H1 (cell line): ENCODE data around the gene IL2. TPM values are rescaled to one million over a fixed set of nuclear protein-coding genes. Genes with fewer than 3 reads are reported as not detected.

Experiments used
- CTCF ChIA-PET: fragments of 300-600 bp; sonication (Branson Sonifier 250); formaldehyde crosslinking; loops from one replicate; lab custom pipeline; 2021; ENCODE audit not compliant: partially characterized antibody; lab: Charles Lee
- POLR2A ChIA-PET: fragments of 300-600 bp; sonication (Branson Sonifier 250); formaldehyde crosslinking; loops from one replicate; lab custom pipeline; 2021; ENCODE audit warnings: inconsistent platforms; ENCODE audit not compliant: partially characterized antibody; lab: Charles Lee
- DNase-seq, 2 experiments: peaks; one replicate each; pipeline versions ENCODE4 v3.0.0 to v3.0.0-alpha.2; 2010 to 2022; ENCODE audit warnings: low spot score in 2 of 2, low read depth in 1 of 2, mixed read lengths in 1 of 2
- FAIRE-seq: peaks from 2 replicates; lab custom pipeline; 2011; peaks lifted over from hg19 to GRCh38; lab: Jason Lieb, UNC
- H2AFZ ChIP-seq: 2 replicates; pipeline ENCODE4 v1.8.1; 2012; ENCODE audit warnings: low read length, inconsistent platforms
- H2AK5ac ChIP-seq: 2 replicates; pipeline ENCODE4 v1.6.1; 2013; ENCODE audit warnings: low read depth, low read length
- H2BK120ac ChIP-seq: replicated peaks from 2 replicates; pipeline ENCODE3; 2013; ENCODE audit warnings: low read depth, low read length, inconsistent platforms
- H2BK12ac ChIP-seq: 2 replicates; pipeline ENCODE4 v1.6.1; 2013; ENCODE audit warnings: low read depth, low read length
- H2BK15ac ChIP-seq: 2 replicates; pipeline ENCODE4 v1.6.1; 2013; ENCODE audit warnings: low read length
- H2BK20ac ChIP-seq: 2 replicates; pipeline ENCODE4 v1.6.1; 2013; ENCODE audit warnings: low read length
- H2BK5ac ChIP-seq: 2 replicates; pipeline ENCODE4 v1.6.1; 2013; ENCODE audit warnings: low read depth, low read length
- H3K14ac ChIP-seq: 2 replicates; pipeline ENCODE4 v1.6.1; 2013; ENCODE audit warnings: inconsistent platforms; ENCODE audit not compliant: insufficient read length
- H3K18ac ChIP-seq: 2 replicates; pipeline ENCODE4 v1.6.1; 2013; ENCODE audit warnings: low read length; ENCODE audit errors: extremely low read depth
- H3K23ac ChIP-seq: 2 replicates; pipeline ENCODE4 v1.6.1; 2013; ENCODE audit warnings: inconsistent platforms; ENCODE audit not compliant: insufficient read length
- H3K23me2 ChIP-seq: 2 replicates; pipeline ENCODE4 v1.6.1; 2013; ENCODE audit warnings: low read depth, low read length
- H3K27ac ChIP-seq: 2 replicates; pipeline ENCODE4 v1.6.1; 2011; ENCODE audit warnings: low read depth, low read length, inconsistent platforms
- H3K27me3 ChIP-seq, 4 experiments: replicated peaks in 1 of 4; 1 replicate in 1 of 4; 2 replicates in 3 of 4; pipeline versions ENCODE4 v1.6.1 to v1.8.1; 2011 to 2013; ENCODE audit warnings: low read length in 3 of 4, mild to moderate bottlenecking in 3 of 4, inconsistent platforms in 2 of 4, mixed read lengths in 2 of 4, moderate library complexity in 1 of 4; ENCODE audit not compliant: control insufficient read depth in 3 of 4, insufficient read depth in 3 of 4; ENCODE audit errors: extremely low read depth in 1 of 4
- H3K36me3 ChIP-seq, 4 experiments: 2 replicates each; pipeline versions ENCODE4 v1.6.1 to v1.8.1; 2011 to 2013; ENCODE audit warnings: mild to moderate bottlenecking in 4 of 4, low read length in 3 of 4, moderate library complexity in 2 of 4, control low read depth in 1 of 4, inconsistent platforms in 1 of 4; ENCODE audit not compliant: insufficient read depth in 4 of 4, control insufficient read depth in 2 of 4
- H3K4ac ChIP-seq: replicated peaks from 2 replicates; pipeline ENCODE3; 2013; ENCODE audit warnings: low read length, low read depth, mixed read lengths, inconsistent platforms; ENCODE audit not compliant: insufficient read length
- H3K4me1 ChIP-seq, 4 experiments: replicated peaks in 1 of 4; 1 replicate in 1 of 4; 2 replicates in 3 of 4; pipeline versions ENCODE4 v1.6.1 to v1.8.1; 2011 to 2013; ENCODE audit warnings: low read length in 3 of 4, inconsistent platforms in 2 of 4, mixed read lengths in 1 of 4; ENCODE audit not compliant: insufficient read depth in 4 of 4, control insufficient read depth in 3 of 4
- H3K4me2 ChIP-seq, 2 experiments: 2 replicates each; pipeline versions ENCODE4 v1.6.1 to v1.8.1; 2011 to 2013; ENCODE audit warnings: low read depth in 2 of 2, low read length in 2 of 2, control low read depth in 1 of 2, inconsistent platforms in 1 of 2, mild to moderate bottlenecking in 1 of 2; ENCODE audit not compliant: insufficient read depth in 1 of 2
- H3K4me3 ChIP-seq, 4 experiments: fragments of 200-600, 300-600 bp in 1 of 4; sonication (generic), shearing (Covaris generic), sonication (Bioruptor Twin) in 1 of 4; 2 replicates each; pipeline versions ENCODE4 v1.5.1 to v1.8.1; 2011 to 2016; ENCODE audit warnings: low read length in 4 of 4, low read depth in 3 of 4, control low read depth in 2 of 4, inconsistent platforms in 2 of 4, mild to moderate bottlenecking in 2 of 4, mixed read lengths in 1 of 4, moderate library complexity in 1 of 4; ENCODE audit not compliant: insufficient read depth in 2 of 4; ENCODE audit errors: extremely low read depth in 1 of 4
- H3K56ac ChIP-seq: replicated peaks from 2 replicates; pipeline ENCODE3; 2013; ENCODE audit warnings: low read depth, mild to moderate bottlenecking, mixed read lengths, low read length, inconsistent platforms; ENCODE audit not compliant: insufficient read length
- H3K79me1 ChIP-seq: 2 replicates; pipeline ENCODE4 v1.6.1; 2013; ENCODE audit warnings: low read depth, low read length, control low read depth
- H3K79me2 ChIP-seq, 2 experiments: 2 replicates each; pipeline versions ENCODE4 v1.6.1 to v1.8.1; 2012 to 2013; ENCODE audit warnings: low read length in 2 of 2, mild to moderate bottlenecking in 2 of 2, inconsistent platforms in 1 of 2; ENCODE audit not compliant: insufficient read depth in 2 of 2, control insufficient read depth in 1 of 2
- H3K9ac ChIP-seq, 4 experiments: replicated peaks in 1 of 4; 1 replicate in 1 of 4; 2 replicates in 3 of 4; pipeline versions ENCODE4 v1.6.1 to v1.8.1; 2011 to 2013; ENCODE audit warnings: low read depth in 3 of 4, low read length in 3 of 4, control low read depth in 2 of 4, mild to moderate bottlenecking in 2 of 4, moderate library complexity in 2 of 4, inconsistent platforms in 1 of 4; ENCODE audit errors: extremely low read depth in 1 of 4
- H3K9me3 ChIP-seq, 2 experiments: 2 replicates each; pipeline versions ENCODE4 v1.6.1 to v1.8.1; 2012 to 2013; ENCODE audit warnings: mild to moderate bottlenecking in 2 of 2, moderate library complexity in 2 of 2, control low read depth in 1 of 2, inconsistent platforms in 1 of 2, low read depth in 1 of 2, low read length in 1 of 2, mixed read lengths in 1 of 2; ENCODE audit not compliant: insufficient read depth in 2 of 2
- H4K20me1 ChIP-seq, 2 experiments: replicated peaks in 1 of 2; 2 replicates each; pipeline versions ENCODE3 to v1.8.1; 2011 to 2013; ENCODE audit warnings: inconsistent platforms in 2 of 2, low read length in 2 of 2, mild to moderate bottlenecking in 1 of 2; ENCODE audit not compliant: insufficient read depth in 2 of 2, control insufficient read depth in 1 of 2
- H4K5ac ChIP-seq: 2 replicates; pipeline ENCODE4 v1.6.1; 2013; ENCODE audit warnings: low read length, low read depth, mixed read lengths, inconsistent platforms; ENCODE audit not compliant: insufficient read length
- H4K8ac ChIP-seq: 2 replicates; pipeline ENCODE4 v1.8.0; 2013; ENCODE audit warnings: mild to moderate bottlenecking, moderate library complexity, low read length, inconsistent platforms; ENCODE audit not compliant: insufficient read depth; ENCODE audit errors: extremely low read depth
- H4K91ac ChIP-seq: replicated peaks from 2 replicates; pipeline ENCODE3; 2013; ENCODE audit warnings: low read length, mixed read lengths, inconsistent platforms; ENCODE audit not compliant: insufficient read length
- HDAC2 ChIP-seq, 2 experiments: fragments of 300-600 bp in 1 of 2; sonication (generic) in 1 of 2; IDR thresholded peaks; 2 replicates each; pipeline ENCODE4 v1.6.1; 2011 to 2012; ENCODE audit warnings: low read depth in 2 of 2, low read length in 2 of 2, mild to moderate bottlenecking in 2 of 2, moderate library complexity in 2 of 2, borderline replicate concordance in 1 of 2, inconsistent platforms in 1 of 2
- KDM1A ChIP-seq: fragments of 200-600, 300-600 bp; sonication (generic); IDR thresholded peaks from 2 replicates; pipeline ENCODE4 v1.7.1; 2016; ENCODE audit warnings: mild to moderate bottlenecking, low read length, borderline replicate concordance
- RAD21 ChIP-seq, 2 experiments: IDR thresholded peaks in 1 of 2; conservative IDR thresholded peaks in 1 of 2; 2 replicates each; pipeline ENCODE4 v1.6.1; 2011; ENCODE audit warnings: low read depth in 2 of 2, low read length in 2 of 2, improper control_type of control experiment in 1 of 2, inconsistent platforms in 1 of 2, mild to moderate bottlenecking in 1 of 2, moderate library complexity in 1 of 2
- RBBP5 ChIP-seq: IDR thresholded peaks from 2 replicates; pipeline ENCODE4 v1.7.1; 2012; ENCODE audit warnings: low read depth, mild to moderate bottlenecking, inconsistent platforms, low read length, moderate library complexity, borderline replicate concordance
- RXRA ChIP-seq: IDR thresholded peaks from 2 replicates; pipeline ENCODE4 v1.6.1; 2011; ENCODE audit warnings: low read depth, mild to moderate bottlenecking, low read length, moderate library complexity; ENCODE audit not compliant: insufficient read depth
- SRF ChIP-seq: IDR thresholded peaks from 2 replicates; pipeline ENCODE4 v1.6.1; 2011; ENCODE audit warnings: mild to moderate bottlenecking, low read depth, low read length, moderate library complexity
- TAF7 ChIP-seq: optimal IDR thresholded peaks from 2 replicates; pipeline ENCODE3; 2011; ENCODE audit warnings: low read depth, mild to moderate bottlenecking, inconsistent platforms, low read length, moderate library complexity, borderline replicate concordance
- YY1 ChIP-seq: IDR thresholded peaks from 2 replicates; pipeline ENCODE4 v1.6.1; 2011; ENCODE audit warnings: low read depth, mild to moderate bottlenecking, low read length
- WGBS, 2 experiments: shearing (Covaris generic) in 1 of 2; methylation state at CpG; one replicate each; pipeline versions ENCODE4 v1.1.6 to v1.1.7; 2013 to 2015; ENCODE audit warnings: low lambda C conversion rate in 2 of 2, mixed read lengths in 2 of 2, inconsistent platforms in 1 of 2, low coverage in 1 of 2, missing lambda C conversion rate in 1 of 2; ENCODE audit not compliant: insufficient replicate concordance in 2 of 2, insufficient coverage in 1 of 2, insufficient read length in 1 of 2; ENCODE audit errors: extremely low coverage in 1 of 2, missing lambda C conversion rate in 1 of 2; 5-methylcytosine and 5-hydroxymethylcytosine counted together
- polyA plus RNA-seq, 7 experiments: library from polyadenylated mRNA; depleted of rRNA in 3 of 7; stranded (reverse) in 5 of 7; unstranded in 2 of 7; fragments of >200 nt in 5 of 7; fragments of 200-250 nt in 2 of 7; gene quantifications; 1 replicate in 5 of 7; 2 replicates in 1 of 7; 4 replicates in 1 of 7; pipeline versions ENCODE4 v1.2.1 to v1.2.3, GENCODE V29; 2011 to 2013; ENCODE audit warnings: missing spikeins in 2 of 7, mixed read lengths in 2 of 7
- total RNA-seq: library from RNA; stranded (reverse); fragmentation: NEBNext Ultra II Directional; extraction: Animal tissue kit (Norgen Biotek cat#: 25700); gene quantifications from 2 replicates; pipeline ENCODE4 v1.2.1, GENCODE V29; 2021

IL2 gene
- total and polyA plus RNA-seq, 2 of the 8 experiments (the other 6 are each of a cell fraction or from before 2014, with no cell fraction given): not detected

GRCh38 chr4:122500852-122501501 is 44.5 kb upstream of the IL2 start:
- no peaks in the 10 kb centered on the region for H3K79me2 ChIP-seq
- FAIRE-seq: no peak

More at GRCh38 chr4:122500852-122501501, 44.5 kb upstream of the IL2 start:
- Histone ChIP-seq H4K5ac (no peak overlapping the region), H4K20me1 (no peaks in the 10 kb centered on the region), H3K9me3 (no peaks in the 10 kb centered on the region), H2BK120ac (no peak overlapping the region), H4K8ac (no peak overlapping the region), H3K4me1 (no peaks in the 10 kb centered on the region), H2AFZ (peak overlapping the region; percentile 52; the same call in 1 of the 2 replicates), H3K23me2 (no peaks in the 10 kb centered on the region), H3K27me3 (no peaks in the 10 kb centered on the region), H2AK5ac (no peak overlapping the region), H3K4me3 (no peak overlapping the region), H3K27ac (no peak overlapping the region)
- DNase-seq: no peak
- no peak for TF ChIP-seq RAD21 (IDR thresholded peaks at IDR 0.05 in 1 of 2, conservative IDR thresholded peaks at IDR 0.05 in 1 of 2; ENCODE audit: low read depth in 2 of 2, low read length in 2 of 2)
- no peak for TF ChIP-seq SRF
- TF ChIP-seq RXRA: no peak
- no peak for TF ChIP-seq RBBP5
- no peak for TF ChIP-seq KDM1A
- no peak for TF ChIP-seq HDAC2 (IDR thresholded peaks at IDR 0.05; ENCODE audit: borderline replicate concordance in 1 of 2, low read depth in 2 of 2, low read length in 2 of 2)
- no peak for TF ChIP-seq TAF7
- TF ChIP-seq YY1: no peak
- TF ChIP-seq, all 59 proteins: peak for 0
- CTCF ChIA-PET: interaction anchor here (0.6 to 1.4 kb wide), 2 partner anchors 21 to 76 kb away, joined by 3 to 4 read pairs; no protein-coding TSS in a partner anchor
- no peak overlapping the region for H2BK15ac ChIP-seq
- no peaks in the 10 kb centered on the region for H3K36me3 ChIP-seq
- no peak overlapping the region for H3K18ac ChIP-seq
- no peak overlapping the region for H3K56ac ChIP-seq
- no peak overlapping the region for H3K4me2 ChIP-seq
- H4K91ac ChIP-seq: no peak overlapping the region
- 93% methylated on average over 4 of the region's 4 CpGs; no CpG with 5 or more reads in 1 of the 2 experiments for WGBS, 2 experiments
- H3K79me1 ChIP-seq: no peaks in the 10 kb centered on the region
- no peak overlapping the region for H2BK12ac ChIP-seq
- no peak overlapping the region for H3K4ac ChIP-seq
- no peak overlapping the region for H3K14ac ChIP-seq
- POLR2A ChIA-PET: no interaction called here
- no peak overlapping the region for H2BK20ac ChIP-seq
- no peak overlapping the region for H2BK5ac ChIP-seq
- H3K23ac ChIP-seq: no peak overlapping the region
- no peak overlapping the region for H3K9ac ChIP-seq
